ENCODE measurements around the gene ABCE1.
"Not testable (repeated sequence)": the region's sequence is repeated elsewhere in the genome, so short reads cannot be mapped to it uniquely, and the experiment has no call there.

Gene ABCE1

GRCh38 chr4:145131848-145132247, 33.7 kb downstream of the ABCE1 start:
- TF ChIP-seq CTCF (IDR thresholded peaks at IDR 0.05), result no peak
- no peak for DNase-seq (ENCODE audit: low spot score)
- H3K4me3 ChIP-seq, result no peak overlapping the region
- no peak overlapping the region for H3K27ac ChIP-seq

GRCh38 chr4:145132511-145133098, 34.5 kb downstream of the ABCE1 start:
- TF ChIP-seq CTCF (IDR thresholded peaks at IDR 0.05), result no peak
- H3K27ac ChIP-seq, result no peak overlapping the region
- DNase-seq (ENCODE audit: low spot score), result no peak

GRCh38 chr4:145136219-145136618, 38.1 kb downstream of the ABCE1 start:
- H3K27ac ChIP-seq; H3K4me3 ChIP-seq; DNase-seq (ENCODE audit: low spot score): not testable (repeated sequence)

More at GRCh38 chr4:145132511-145133098, 34.5 kb downstream of the ABCE1 start:
- no peak overlapping the region for H3K4me3 ChIP-seq

- Histone ChIP-seq H3K27ac (no peak overlapping the region), H3K4me3 (no peak overlapping the region)
- DNase-seq (ENCODE audit: low spot score), result no peak
- TF ChIP-seq CTCF (IDR thresholded peaks at IDR 0.05), result no peak
Measured at GRCh38 chr4:145148980-145149379, 50.9 kb downstream of the ABCE1 start.

GRCh38 chr4:145153181-145153903, 55.2 kb downstream of the ABCE1 start:
- no peak for DNase-seq (ENCODE audit: low spot score)
- no peak for TF ChIP-seq CTCF (IDR thresholded peaks at IDR 0.05)
- H3K27ac ChIP-seq, result no peak overlapping the region

GRCh38 chr4:145153904-145154298, 55.8 kb downstream of the ABCE1 start:
- no peak for DNase-seq (ENCODE audit: low spot score)
- no peak overlapping the region for H3K27ac ChIP-seq
- TF ChIP-seq CTCF (IDR thresholded peaks at IDR 0.05), result no peak
- H3K4me3 ChIP-seq, result no peak overlapping the region

More at GRCh38 chr4:145153181-145153903, 55.2 kb downstream of the ABCE1 start:
- H3K4me3 ChIP-seq, result no peak overlapping the region

GRCh38 chr4:145154573-145154972, 56.5 kb downstream of the ABCE1 start:
- no peak for DNase-seq (ENCODE audit: low spot score)
- peak; percentile 23 for TF ChIP-seq CTCF (IDR thresholded peaks at IDR 0.05)
- H3K27ac ChIP-seq, result no peak overlapping the region

More at GRCh38 chr4:145154573-145154972, 56.5 kb downstream of the ABCE1 start:
- H3K4me3 ChIP-seq, result no peak overlapping the region

All from coronary artery (tissue), 2 donors.